GM18502 (cell line): ENCODE results near the gene KRT222.

Source experiments
- ATAC-seq: cut with Tn5 transposase; IDR thresholded peaks from one replicate; pipeline ENCODE4 v1.9.1; 2021; ENCODE audit warnings: mild to moderate bottlenecking; ENCODE audit not compliant: unreplicated experiment, poor library complexity

Gene KRT222

DNA sequence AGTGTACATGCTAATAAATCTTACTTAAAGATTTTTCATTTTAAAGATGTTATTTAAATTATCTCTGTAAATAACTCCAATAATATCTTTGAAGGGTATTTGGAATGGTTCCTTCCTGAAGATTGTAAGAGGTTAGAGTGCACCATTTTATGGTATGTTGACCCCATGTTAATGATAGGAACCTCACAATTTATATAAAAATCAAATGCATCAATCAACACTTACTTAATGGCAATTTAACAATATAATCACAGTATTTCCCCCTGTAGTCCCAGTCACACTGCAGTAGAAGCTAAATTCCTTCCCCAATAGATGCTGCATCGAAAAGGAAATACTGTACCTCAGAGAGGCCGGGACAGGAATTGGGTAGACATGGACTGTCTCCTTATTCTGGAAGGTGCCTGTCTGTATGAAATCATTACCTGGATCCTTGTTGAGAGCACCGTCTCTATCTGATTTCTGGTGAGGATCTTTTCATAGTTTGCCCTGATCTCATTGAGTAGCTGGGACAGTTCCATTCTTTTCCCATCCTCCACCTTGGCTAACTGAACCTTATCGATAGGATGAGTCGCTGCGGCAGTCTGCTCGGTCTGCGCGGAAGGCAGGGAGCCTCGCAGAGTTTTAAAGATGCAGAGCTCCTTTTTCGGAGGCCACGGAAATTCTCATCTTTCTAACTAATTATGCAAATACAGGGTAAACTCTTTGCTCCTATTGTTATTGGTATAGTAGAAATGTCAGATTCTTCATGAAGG lies at the start of gene KRT222:
KRT222 (minus strand) TSS at position 596 of the 752 bp plus-strand sequence; CDS start at position 518, 78 bp downstream.
- no peak for ATAC-seq

DNA sequence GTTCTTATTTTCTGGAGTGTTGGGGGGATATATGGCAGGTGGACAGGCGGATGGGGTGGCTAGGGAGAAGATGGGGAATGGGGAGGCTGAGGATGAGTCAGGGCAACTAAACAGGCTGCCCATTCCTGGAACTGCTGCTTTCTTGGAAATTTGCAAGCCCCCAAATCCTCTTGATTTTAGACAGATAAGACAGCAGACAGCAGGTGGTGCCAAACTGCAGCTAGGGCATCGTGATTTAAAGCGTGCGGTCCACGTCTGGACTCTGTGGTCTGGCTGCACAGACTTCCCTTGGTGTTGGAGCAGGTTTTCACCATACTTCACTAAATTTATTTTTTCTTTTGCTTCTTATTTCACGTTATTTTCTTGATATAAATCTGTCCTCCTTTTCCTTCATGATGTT lies 49.5 kb upstream of the KRT222 start:
- ATAC-seq: no peak

DNA sequence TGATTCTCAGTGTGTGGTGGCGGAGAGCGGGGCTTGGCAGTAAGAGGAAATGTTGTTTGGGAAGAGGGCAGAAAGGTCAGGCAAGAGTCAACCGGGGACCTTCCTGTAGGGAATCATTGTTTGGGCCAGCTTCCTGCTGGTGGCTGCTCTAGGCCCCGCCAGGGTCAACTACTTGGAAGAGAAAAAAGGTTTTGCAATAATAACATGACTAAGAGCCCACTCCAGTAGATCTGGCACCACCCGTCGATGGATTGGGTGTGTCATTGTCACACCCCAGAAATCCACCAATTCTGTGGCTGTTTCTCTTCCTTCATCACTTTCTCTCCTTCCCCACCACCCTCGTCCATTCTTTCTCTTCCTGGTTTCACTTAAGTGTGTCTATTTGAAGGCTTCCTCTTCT lies 42.8 kb upstream of the KRT222 start:
- ATAC-seq: no peak

DNA sequence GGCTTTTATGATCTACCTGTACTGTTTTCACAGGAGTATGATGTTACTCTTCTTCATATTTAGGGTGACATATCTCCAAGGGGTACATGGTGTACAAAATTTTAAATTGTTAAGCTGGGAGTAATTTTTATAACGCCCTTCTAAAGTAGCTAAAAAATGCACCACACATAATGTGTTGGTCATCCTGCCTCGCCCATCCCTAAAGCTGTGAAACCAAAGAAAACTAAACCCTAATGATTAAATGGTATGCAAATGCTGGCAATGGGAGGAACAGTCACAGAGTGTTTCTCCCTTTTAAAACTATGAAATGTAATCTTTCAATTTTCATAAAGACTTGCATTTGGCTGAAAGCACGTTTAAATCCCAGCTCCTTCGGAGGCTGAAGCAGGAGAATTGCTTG lies 40.6 kb upstream of the KRT222 start:
- ATAC-seq: no peak

DNA sequence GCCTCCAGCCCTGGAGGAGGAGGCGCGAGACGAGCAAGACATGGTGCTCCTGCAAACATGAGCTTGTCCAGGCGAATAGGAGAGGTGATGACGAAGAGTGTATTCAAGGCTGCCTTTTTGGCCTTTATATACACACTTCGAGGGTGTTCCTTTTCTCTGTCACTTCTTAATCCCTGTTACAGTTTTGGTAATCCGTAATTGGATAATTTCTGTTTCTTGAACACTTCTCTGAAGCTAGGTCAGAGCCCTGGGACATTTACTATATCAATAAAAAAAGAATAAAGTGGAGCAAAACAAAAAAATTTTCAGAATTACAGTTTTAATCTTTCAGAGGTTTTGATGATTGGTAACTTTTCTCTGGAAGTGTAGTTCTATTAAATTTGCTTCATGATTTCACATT lies 38.7 kb upstream of the KRT222 start, which contains the start of gene KRT24:
KRT24 (minus strand) TSS at position 101 of the 400 bp plus-strand sequence; CDS start at position 42, 59 bp downstream.
- ATAC-seq: no peak

DNA sequence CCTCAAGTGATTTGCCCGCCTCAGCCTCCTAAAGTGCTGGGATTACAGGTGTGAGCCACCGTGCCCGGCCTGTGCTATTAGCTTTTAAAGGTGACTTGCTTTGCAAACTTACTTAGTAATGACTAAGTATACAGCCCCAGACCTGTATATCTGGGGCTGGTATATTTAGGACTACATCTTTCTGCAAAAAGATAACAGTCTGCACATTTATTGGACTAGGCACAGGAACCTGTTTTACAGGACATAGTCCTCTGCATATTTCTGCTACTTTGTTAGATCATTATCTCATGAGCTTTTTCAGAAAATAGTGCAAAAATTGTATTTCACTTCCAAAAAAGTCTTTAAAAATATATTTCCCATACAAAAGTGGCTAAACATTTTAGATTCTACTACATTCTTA lies 37.3 kb upstream of the KRT222 start:
- ATAC-seq: no peak

DNA sequence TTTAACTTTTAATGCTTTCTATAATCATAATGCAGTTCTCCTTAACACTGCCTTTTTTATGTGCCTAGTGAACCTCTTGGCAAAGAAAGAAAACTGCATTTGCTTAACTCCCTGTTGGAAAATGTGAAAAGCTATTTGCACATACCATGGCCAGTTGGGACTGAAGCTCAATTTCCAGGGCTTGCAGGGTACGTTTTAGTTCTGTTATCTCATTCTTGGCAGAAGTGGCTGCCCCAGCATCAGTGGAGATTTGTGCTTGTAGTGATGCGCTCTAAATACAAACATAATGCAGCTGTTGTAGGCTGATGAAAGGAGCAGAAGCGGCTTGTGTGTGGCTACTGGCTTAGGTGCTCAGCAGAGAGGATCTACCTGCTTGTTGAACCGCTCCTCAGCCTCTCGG lies 34.9 kb upstream of the KRT222 start:
- ATAC-seq: no peak

DNA sequence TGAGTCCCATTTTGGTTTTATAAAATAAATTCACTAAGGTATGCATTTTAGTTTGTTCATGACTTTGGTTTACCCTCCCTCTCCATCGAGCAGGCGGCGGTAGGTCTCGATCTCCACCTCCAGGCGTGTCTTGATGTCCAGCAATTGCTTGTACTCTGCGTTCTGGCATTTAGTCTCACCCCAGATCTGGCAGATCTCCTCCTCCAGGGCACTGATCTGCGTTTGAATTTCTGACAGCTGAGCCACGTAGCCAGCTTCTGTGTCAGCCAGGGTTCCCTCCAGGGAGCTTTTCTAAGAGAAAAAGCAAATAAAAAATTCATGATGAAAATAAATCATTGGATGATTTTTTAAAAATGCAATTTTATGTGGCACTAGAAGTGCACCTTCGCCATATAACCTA lies 34.4 kb upstream of the KRT222 start:
- ATAC-seq: no peak

DNA sequence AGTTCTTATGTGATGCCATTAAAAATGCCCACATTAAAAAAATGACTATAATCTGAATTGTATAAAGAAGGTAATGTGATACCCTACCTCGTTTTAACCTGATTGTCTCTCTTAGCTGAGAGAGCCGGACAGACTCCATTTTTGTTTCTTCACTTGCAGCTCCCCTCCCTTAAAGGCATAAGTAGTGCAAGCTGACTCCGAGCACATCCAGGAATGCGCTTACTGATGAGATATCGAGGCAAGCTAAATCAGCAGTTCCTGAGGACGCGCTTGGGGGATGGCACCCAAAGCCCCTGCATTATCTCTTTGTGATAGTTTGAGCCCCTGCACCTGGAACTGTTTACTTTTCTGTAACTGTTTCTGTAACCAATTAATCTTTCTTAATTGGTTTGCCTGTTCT lies 32.3 kb upstream of the KRT222 start:
- no peak for ATAC-seq

DNA sequence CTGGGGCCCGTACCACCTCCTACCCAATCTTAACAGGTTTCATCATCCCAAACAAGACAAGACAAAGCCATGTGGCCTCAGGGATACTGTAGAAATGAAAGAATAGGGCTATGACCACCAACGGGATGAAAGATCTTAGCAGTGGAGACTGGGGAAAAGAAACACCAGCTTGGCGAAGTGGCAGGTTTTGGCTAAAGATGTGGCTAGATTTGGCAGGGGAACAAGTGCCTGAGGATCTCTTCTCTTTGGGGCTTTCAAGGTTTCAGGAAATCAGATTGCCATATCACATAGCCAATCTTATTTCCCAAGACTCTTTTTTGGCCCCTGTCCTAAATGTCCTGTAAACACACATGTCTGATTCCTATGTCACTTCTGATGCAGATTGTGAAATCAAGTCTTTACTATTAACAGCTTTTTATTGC lies 31.7 kb upstream of the KRT222 start:
- ATAC-seq: no peak

DNA sequence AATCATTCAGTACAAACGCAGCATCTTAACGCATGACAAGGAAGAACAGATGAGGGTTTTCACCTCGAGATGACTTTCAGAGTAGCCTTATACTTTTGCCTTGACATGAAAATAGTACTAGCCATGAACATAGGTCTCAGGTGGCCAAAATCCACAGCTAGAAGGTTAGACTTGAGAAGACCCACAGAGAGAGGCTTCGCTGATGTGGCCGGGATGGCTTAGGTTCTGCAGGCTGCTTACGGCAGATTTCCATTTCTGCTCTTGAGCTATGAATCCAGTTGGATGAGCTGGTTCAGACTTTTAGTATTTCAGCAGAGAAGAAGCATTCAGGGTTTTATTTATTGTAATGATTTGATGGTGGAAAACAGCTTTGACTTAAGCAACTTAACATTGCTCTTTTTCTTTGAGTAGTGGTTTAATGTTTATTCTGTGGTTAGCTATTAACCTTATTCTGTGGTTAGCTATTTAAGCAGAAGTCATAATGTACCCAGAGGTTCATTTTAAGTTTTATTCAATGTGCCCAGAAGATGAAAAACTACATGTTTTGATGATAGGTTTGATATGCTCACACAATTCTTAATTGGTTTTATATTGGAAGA lies 31.0 kb upstream of the KRT222 start:
- no peak for ATAC-seq

DNA sequence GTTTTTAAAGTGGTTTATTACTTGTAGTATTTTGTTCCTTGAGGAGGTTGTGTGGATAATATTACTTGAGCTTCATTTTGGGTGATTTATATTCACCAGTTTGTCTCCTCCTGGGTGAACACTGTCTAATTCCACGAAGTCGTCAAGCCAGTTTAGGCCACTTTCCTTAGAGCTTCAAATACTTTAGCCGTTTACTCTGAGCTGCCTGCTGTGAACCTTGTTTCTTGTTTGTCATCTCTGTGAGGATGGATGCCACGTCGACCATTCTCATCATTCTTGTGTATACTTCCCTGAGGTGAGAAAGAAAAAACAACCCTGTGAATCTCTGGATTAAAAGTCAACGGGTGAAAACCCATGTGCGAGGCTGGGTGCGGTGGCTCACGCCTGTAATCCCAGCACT lies 29.6 kb upstream of the KRT222 start:
- ATAC-seq: no peak

DNA sequence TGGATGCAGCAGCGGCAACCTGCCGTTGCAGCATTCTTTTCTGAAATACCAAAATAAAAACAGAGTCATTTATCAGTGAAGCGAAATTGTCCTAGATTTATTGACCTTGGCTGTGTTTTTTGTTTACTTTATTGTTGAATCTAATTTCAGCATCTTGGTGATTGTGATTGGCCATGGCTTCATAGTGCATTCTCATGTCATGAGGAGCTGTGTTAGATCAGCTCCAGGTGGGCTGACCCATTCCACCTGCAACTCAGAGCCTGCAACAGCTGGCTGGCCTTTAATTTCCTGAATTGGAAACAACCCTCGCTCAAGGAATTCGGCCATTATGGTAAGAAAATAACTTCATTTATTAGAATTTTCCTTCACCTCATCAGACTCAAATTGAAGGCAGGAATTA lies 22.1 kb upstream of the KRT222 start:
- no peak for ATAC-seq

DNA sequence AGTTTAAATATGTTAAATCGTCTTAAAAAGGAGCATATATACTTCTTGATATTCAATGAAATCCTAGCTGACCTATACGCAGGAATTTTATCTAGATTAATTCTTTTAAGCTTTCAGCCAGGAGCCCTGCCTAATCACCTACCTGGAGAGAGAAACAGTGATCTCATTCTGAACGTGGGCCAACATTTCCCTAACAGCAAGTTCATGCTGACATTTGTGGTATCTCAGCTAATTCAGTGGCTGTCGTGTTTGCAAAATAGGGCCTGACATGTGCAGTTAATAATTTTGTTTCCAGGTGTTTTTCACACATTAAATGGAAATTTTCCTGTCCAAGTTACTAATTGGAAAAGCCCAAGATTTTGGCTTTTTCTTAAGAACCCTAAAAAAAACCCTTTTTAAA lies 21.2 kb upstream of the KRT222 start:
- ATAC-seq: no peak

DNA sequence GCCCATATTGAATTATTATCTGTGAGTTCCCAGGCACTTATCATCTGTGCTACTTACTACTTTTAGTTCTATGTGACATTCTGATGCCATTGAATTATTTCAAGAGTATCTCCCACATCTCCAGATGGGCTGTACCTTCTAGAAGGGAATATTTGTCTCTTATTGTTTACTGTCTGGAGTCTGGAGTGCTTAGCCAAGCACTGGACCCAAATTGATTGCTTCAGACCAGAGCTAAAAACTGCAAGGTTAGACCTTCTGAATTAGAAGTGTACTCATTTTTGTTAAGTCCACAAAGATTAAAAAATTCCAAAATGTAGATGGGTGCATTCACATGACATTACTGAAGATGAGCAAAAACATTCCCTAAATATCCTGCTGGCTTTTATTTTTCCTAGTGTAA lies 16.0 kb upstream of the KRT222 start:
- ATAC-seq: no peak

DNA sequence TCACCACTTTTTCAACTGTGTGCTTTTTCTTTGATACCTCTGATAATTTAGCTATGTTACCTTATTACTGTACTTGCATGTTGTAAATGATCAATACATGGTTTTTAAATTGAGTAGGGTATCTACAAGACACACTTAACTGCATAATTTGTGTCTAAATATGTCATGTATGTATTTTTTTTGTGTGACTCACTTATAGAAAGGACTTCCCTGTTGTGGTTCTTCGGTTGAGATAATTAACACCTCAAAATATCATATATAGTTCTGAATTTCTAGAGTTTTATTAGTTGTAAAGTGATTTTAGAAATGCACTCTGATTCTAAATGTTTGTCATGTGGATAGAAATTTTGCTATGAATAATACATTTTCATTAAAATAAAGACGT lies 14.5 kb upstream of the KRT222 start:
- no peak for ATAC-seq

DNA sequence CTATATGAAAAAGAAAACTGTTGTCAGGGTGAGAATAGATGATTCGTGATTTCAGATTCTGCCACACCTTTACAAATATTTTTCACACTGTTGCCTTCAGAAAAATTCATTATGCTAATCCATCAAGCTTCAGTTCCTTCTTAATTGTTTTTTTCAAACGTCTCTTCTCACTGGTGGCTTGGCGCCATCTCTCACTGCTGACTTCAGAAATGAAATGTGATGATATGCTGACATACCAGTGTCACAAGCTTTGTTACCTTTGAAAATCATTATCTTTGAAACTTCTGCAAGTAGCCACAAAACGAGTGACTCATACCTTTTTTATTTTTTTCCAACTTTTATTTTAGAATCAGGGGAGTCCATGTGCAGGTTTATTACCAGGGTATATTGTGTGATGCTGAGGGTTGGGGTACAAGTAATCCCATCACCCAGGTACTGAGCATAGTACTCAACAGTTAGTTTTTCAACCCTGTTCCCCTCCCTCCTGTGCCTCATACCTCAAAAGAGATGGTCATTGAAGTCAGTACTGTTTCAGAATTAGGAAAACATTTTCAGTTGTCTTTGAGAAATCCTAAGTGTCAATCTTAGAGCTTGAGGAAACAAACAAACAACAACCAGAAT lies 14.0 kb upstream of the KRT222 start:
- no peak for ATAC-seq

DNA sequence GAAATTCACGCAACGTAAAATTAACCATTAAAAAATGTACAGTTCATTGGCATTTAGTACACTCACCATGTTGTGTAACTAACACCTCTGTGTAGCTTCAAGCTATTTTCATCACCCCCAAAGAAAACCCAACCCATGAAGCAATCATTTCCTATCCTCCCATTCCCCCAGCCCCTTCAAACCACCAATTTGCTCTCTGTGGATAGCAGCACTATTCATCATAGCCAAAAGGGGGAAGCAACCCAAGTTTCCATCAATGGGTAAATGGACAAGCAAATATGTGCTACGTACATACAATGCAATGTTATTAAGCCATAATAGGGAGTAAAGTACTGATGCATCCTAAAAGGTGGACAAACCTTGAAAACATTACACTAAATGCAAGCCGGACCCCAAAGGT lies 10.9 kb upstream of the KRT222 start:
- ATAC-seq: no peak

DNA sequence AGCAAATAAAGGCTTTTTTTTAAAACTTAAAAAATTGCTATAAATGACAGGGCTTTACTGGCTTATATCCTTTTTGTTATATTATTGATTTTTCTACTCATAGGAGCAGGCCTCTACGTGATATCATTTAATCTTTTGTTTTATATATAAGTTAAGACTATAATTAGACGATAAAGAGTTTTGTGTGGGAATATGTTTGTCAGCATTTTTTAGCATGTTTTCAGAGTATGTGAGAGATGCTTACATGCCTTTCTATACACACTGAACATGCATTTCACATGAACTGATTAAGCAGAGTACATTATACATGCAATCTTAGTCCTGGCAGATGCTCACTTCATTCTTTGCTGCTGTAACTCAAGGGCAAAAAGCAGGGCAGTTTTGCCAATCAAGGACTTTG lies 7.7 kb upstream of the KRT222 start:
- ATAC-seq: no peak

DNA sequence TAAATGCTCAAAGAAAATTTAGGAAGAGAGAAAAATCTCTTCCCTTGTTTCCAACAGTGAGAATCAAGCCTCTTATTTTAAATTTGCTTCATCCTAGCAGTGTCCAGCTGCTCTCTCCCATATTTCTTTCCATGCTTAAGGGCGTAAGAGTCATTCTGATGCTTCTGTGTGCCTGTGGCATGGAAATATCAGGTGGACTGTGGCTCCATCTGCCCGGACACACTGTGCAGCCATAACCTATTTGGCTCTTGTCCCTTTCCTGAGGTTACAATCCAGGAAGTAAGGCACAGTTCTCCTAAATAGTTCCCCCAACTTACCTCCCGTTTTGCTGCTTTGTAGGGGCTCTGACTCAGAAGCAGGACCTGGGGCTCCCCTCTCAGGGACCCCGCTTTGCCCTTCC lies 6.3 kb upstream of the KRT222 start:
- no peak for ATAC-seq

DNA sequence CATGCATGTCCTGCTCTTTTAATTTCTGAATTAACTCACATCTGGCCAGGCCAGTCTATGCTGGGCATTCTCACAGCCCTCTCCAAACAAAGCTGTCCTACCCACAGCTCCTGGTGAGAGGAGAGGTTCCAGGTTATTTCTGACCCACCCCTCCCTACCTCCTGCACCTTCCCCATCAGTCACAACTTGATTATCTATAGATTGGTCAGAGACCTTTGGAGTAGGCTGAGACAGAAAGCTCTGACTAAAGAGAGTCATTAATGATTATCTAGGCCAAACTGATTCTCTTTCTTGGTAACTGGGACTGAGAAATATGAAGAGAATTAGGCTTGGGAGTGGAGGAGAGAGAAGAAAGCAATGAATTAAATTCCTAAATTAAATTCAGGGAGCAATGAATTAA lies 1.4 kb upstream of the KRT222 start:
- ATAC-seq: no peak

DNA sequence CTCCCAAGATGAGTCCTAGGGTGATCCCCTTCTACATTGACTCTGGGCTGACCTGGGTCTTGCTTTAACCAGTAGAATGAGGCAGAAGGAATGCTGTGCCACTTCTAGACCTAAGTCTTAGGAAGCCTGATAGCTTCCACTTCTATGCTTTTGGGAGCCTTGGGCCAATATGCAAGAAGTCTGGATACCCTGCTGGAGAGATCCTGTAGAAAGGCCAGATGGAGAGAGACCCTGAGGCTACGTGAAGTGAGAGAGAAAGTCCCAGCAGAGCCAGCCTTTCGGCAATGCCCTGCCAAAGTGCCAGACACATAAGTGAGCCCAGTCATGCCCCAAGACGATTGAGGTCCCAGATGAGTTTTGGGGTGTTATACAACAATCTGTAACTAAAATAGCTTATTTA lies 1.7 kb downstream of the KRT222 start:
- ATAC-seq: no peak
